HG02588 (cell line): ENCODE results near the gene HOXC11.
A peak's percentile ranks its signal among the peaks of the same experiment; 100 is the strongest.

Experiments used
- ATAC-seq: cut with Tn5 transposase; IDR thresholded peaks from one replicate; pipeline ENCODE4 v1.9.1; 2021; ENCODE audit warnings: mild to moderate bottlenecking, moderate library complexity; ENCODE audit not compliant: unreplicated experiment

The HOXC11 gene

DNA sequence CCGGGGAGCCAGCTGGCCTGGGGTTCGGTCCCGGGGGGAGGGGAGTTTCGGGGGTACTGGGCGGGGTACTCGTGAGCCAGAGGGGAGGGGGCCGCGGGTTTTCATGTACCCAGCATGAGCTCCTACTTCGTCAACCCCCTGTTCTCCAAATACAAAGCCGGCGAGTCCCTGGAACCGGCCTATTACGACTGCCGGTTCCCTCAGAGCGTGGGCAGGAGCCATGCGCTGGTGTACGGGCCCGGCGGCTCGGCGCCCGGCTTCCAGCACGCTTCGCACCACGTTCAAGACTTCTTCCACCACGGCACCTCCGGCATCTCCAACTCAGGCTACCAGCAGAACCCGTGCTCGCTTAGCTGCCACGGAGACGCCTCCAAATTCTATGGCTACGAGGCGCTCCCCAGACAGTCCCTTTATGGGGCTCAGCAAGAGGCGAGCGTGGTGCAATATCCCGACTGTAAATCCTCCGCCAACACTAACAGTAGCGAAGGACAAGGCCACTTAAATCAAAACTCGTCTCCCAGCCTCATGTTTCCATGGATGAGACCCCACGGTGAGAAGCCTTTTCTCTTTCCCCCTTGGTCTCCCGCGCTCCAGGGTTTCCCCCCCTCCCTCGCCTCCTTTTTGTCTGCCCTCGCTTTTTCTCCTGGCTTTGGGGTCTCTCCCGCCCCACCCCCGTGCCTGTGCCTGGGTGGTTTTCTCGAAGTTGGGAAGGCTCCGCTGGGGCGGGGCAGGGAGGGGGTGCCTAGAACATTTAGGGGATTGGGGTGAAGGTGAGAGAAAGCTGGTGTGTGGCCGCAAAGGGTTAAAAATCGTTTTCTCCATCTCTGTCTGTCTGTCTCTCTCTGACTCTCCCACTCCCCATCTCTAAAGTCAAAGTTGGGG is 36.5 kb downstream of the HOXC11 start:
- no peak for ATAC-seq

DNA sequence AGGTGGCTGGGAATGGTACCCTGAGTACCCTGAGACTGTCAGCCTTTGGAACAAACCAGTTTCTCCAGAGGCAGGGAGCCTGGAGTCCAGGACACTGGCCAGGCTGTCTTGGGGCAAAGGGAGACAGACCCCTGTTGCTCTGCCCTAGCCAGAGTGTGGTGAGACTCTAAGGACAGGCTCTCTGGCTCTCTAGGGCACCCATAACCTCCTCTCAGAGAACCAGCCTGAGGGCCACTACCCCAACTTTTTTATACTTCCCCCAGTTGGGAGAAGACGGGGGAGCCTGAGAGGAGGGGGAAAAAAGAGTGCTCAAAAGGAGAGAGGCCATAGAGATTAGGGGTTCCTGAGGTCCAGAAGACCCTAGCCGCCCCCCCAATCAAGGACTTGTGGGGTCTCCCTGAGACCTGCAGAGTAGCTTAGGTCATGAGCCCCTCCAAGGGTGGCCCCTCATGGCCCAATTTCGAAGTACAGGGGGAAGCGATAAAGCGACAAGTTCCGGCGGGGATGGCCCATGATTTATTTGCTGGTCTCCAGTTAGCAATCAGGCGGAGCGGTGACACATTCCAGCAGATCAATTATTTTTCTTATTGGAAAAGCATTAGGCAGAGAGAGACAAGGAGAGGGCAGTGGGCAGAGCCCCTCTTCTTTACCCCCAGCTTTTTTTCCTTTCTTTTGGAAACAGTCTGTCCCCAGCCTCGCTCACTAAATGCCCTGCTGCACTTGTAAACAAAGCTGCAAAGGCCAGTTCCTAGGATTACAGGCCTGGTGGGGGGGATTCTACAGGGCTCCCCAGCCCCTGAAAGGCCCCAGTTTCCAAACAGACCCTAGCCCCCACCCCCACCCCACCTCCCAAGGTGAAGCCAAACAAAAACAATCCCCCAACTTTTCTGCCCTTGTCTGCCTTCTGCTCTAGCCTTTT is 37.4 kb downstream of the HOXC11 start:
- no peak for ATAC-seq

DNA sequence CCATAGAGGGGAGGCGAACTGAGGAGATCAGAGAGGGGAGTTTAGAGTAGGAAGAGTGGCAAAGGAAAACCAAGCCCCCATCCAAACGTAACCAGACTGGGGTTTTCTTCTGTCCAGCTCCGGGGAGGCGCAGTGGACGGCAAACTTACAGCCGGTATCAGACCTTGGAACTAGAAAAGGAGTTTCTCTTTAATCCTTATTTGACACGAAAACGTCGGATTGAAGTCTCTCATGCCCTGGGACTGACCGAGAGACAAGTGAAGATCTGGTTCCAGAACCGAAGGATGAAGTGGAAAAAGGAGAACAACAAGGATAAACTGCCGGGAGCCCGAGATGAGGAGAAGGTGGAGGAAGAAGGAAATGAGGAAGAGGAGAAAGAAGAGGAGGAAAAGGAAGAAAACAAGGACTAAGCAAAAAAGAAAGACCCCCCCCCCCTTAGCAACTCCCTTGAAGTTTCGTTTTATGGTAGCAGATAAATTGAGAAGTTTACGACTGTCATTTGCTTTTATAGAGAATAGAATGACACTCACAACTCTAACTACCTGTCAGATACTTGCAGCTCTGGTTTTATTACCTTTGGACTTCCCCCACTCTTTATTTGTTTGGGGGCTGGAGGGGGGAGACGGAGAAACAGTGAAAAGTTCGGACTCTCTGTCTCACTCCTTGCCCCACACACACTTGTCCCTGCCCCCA is 38.2 kb downstream of the HOXC11 start:
- ATAC-seq: no peak

DNA sequence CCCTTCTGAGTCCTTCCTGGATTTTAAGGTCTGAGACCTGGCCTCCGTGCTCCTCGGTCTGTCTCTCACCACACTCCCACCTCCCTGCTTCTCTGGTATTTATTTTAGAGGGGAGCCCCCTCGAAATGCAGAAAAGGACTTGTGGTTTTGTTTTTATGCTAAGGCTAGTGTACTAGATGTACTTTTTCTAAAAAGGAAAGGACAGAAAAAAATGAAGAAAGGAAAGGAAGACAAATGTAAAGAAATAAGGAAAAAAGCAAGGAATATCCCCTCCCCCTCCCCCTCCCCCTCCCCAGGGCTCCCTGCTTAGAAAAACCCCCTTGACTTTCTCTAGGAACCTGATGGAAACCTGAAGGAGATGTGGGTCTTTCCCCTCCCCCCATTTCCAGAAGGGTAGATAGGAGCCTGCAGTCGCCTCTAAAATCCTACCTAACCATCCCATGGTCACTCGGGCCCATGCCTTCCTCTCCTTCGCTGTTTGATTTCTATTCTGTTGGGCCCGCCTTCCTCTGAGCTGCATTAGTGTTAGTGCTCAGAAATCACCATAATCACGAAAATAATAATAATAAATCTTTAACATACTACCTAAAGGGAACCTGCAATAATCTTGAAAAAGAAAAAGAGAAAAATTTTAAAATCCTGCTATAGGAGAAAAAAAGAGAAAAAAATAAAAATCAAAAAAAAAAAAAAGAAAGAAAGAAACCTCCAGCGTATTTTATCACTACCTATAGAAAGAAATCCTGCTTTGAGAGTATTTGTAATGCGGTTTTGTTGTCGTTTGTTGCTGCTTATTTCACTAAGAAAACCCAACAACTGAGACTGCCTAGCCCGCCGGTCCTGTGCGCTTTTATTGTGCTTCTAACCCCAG is 39.0 kb downstream of the HOXC11 start:
- no peak for ATAC-seq

DNA sequence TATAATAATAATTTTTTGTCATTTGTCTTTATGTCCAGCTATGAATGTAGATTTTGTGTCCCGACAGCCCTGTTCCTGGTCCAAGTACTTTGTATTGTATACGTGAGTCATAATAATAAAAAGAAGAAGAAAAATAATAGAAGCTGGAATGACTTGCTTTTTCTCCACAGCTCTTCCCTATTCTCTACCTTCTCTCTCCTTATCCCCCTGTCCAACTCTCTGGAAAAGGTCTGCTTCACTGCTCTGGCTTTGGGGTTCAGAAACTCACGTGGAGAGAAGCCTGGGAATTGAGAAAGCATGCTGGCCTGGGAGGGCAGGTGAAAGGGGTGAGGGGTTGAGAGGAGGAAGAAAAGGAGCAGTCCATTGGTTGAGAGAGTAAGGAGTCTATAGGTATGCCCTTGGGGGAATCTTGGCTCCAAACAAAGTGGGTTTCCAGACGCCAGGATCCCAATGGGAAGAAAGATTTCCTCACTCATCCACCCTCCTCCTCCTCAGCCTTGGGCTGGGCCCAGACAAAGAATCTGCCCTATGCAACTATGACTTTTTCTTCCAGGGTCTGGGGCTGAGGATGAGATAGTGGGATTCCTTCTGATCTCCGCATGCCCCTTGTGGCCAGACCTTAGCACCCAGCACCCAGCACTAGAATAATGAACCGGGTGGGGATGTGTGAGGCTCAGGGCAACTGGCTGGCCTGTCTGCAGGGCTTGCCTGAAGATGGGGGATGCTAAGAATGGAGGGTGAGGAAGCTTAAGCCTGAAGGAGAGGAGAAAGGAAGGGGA is 39.9 kb downstream of the HOXC11 start:
- ATAC-seq: no peak

DNA sequence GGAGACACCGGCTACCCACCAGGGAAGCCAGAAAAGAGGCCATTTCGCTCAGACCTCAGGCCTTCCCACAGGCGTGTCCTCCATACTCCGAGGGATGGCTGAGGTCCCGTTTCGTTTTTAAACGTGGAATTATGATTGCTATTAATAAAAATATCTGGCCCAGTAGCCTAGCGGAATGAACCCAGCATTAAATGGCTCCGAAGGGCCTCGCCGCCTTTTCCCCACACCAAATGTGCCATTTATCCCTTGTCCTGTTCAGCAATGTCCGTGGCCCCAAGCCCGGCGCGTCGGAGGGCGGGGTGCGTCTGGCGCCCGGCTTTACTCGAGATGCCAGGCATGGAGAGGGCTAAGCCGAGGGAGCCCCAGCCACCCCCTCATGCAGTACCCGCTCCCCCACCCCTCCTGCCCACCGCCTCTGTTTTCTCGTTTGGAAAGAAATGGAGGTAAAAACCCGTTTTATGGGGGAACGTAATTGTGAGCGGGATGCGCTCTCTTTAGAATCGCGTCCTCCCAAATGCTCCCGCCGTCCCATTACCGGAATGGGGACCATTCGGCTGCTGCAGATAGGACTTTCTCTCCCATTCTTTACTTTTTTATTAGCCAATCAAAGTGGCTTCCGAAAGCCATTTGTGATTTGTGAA is 41.6 kb downstream of the HOXC11 start:
- ATAC-seq: no peak

DNA sequence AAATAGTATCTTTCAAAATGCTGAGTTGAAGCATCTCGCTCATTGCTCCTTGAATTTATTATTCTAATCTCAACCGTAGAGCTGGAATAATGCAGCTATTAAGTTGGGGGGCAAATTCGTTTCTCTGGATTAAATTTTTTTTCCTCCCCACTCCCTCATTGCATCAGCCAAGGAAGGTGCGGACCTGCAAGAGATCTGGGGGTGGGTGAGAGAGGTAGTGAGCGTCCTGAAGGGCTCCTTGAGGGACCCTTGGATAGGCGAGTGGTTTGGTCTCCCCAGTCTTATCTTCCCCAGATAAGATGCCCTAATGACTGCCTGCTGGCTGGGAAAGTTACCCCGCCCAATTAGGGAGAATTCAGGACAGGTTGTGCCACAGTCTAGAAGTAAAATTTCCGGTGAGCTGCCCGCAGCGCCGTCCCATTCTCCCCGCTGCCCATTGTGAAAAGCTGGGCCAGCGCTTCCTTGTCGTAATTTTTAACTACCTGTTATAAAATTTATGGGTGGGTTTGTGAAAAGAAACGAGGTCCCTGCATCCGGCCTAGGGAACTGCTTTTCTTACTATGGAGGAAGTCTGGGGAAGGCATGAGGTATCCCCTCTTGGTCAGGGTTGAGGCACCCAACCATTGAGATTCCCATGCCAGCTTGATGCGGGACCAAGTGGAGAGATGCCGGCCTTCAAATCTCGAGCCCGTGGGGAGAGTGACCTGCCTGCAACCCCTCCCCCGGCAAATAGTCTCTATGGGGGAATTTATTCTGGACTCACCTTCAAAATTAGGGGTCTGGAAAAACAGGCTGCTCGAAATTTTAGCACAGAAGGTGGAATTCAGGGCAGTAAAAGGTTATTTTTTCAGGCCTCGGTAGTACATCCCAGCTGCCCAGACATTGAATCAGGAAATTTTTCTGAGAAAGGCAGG is 42.3 kb downstream of the HOXC11 start:
- ATAC-seq: no peak

DNA sequence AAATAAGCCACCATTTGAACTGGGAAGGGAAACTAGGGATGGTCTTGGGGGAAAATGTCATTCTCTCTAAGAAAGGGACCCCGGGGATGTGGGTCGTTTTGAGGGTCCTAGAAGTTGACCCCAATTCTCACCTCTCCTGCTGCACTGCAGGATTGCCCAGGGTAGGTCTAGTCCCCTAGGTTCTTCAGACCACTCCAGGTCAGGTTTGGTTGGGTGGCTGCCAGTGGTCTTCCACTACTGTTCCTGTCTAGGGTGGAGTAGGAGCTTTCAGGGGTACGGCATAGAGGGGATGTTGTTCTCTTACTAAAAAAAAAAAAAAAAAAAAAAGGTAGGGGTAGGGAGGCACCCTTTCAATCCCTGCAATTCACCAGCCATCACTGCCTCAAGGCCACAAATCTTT is 43.1 kb downstream of the HOXC11 start:
- ATAC-seq: no peak

DNA sequence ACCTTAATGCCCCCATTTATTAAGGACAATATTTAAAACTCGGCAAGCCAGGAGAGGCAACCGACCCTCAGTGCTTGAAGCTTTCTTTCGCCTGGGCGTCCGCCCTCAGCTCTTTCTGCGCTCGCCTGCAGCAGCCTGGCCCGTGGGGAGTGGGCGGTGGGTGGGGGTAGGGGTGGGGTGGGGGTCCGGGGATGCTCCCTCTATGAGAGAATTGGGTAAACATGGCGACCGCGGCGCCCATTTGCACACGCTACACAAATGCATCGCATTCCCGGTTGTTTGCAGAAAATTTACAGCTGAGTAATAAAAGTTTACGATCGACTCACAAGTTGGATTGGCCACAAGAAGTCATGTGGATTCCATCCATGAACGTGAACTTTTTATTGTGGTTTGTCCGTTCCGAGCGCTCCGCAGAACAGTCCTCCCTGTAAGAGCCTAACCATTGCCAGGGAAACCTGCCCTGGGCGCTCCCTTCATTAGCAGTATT is 43.6 kb downstream of the HOXC11 start:
- no peak for ATAC-seq

DNA sequence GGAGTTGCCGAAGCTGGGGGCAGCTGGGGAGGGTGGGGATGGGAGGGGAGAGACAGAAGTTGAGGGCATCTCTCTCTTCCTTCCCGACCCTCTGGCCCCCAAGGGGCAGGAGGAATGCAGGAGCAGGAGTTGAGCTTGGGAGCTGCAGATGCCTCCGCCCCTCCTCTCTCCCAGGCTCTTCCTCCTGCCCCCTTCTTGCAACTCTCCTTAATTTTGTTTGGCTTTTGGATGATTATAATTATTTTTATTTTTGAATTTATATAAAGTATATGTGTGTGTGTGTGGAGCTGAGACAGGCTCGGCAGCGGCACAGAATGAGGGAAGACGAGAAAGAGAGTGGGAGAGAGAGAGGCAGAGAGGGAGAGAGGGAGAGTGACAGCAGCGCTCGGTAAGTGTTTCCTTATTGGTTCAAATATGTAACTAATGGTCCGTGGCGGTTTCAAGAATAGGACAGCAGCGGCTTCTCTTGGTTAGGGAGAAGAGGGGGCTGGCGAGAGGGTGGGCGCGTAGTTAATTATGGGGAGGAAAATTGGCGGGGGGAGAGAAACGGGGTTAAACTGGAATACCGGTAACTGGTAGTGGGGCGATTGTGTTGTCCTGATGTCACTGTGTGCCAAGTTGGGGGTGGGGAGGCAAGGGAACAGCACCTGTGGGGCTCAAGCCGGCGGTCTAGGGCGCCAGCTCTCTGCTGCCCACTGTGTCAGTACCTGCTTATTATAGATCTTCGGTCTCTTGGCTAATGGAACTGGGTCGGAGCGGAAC is 44.3 kb downstream of the HOXC11 start:
- peak; percentile 36 for ATAC-seq

DNA sequence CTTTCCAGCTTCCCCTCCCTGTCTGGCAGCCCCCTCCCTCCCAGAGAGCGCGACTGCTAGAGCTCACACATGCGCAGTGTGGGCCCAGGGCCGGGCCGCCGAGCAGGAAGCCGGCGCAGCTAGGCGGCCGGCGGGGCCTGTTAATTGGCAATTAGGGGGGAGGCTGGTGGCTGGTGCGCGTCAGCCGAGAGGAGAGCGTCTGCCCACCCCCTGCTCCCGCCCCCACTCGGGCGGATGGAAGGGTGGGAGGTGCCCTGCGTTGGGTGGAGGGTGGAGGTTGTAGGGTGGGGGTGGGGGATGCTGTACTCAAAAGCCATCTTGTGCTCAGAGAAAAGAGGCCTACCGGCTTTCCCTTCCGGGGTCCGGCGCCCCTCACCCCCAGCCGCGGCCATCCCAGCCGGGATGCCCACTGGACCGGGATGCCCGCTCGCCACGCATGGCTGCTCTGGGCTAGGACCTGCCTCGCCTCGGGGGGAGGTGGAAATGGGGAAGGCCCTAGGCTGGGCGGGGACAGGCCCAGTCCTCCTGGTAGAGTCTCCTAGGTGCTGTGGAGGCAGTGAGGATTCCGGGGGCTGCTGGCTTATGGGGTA is 45.0 kb downstream of the HOXC11 start:
- ATAC-seq: peak; percentile 72

DNA sequence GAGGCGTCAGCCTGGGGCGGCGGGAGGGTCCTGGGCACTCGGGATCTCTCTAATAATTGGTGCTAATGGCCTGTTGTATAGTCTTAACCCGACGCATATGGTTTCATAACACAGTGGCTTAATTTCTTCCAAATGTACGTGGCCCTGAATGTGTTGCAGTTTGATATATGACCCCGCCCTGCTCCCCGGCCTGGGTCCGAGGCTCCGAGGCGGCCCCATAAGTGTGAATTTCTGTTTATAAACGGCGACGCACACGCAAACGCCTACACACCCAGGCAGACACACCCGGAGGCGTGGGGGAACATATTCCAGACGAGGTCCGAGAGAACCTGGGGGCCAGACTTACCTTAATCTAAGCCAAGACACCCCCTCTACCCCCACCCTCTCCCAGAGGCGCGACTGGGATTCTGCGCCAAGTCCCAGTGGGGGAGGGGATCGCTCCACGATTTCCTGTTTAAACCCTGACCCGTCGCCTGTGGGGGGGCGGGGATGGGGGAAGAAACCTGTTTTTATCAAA is 45.6 kb downstream of the HOXC11 start:
- no peak for ATAC-seq

DNA sequence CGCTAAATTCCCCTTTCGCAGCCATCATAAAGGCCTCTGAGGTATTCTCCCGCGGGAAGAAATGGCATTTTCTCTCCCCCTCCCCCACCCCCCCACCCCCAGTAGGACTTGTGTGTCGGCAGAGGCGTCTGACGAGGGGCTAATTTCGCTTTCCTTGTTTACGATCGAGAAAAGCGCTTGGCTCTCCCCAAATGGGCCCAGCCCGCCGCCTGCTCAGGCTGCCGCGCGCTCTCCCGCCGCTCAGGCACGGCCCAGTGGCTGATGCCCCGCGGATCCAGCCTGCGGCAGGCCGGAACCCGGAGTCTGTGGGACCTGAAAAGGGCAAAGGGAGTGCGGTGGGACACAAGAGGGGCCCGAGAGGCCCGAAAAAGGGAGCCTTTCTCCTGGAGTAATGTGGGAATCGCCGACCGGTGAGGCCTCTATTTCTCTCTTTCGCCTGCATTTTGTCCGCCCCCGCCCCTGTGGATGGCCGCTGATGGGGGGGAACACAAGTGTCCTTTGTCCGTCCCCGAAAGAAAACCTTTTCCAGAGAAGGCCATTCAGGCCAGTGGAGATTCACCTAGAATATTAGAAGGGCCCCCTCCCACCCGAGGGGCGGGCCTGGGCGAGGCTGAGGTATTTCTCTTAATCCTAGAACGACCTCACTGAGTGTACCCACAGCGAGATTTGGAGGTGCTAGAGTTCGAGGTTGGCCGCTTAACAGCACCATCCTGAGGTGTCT is 46.3 kb downstream of the HOXC11 start:
- no peak for ATAC-seq

DNA sequence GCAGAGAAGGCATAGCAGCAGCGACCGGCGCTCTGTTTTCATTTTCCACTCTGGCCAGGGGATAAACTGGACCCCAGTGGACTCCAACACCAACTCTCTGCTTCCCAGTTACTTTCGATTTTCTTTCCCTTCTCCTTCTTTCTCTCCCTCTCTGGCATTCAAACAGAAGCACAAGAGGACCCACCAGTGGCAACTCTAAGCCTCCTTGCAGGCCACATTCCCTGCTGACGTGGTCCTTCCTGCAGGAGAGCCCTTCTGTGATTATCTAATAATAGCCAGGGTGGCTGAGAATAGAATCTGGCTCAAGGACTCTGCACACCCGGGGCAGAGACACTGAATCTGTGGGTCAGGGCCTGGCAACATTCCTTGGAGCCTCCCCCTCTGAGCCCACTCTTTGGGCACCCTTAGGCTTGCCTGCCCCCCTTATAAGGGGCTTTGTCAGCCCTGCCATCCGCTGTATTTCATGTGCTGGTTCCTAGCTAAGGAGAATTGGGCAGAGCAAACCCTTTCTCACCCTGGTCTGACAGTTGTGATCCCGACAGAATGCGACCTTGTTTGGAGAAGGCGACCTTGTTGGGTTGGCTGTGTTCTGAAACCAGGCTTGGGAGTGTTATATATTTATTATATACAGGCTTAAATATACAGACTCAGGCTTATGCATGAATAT is 47.1 kb downstream of the HOXC11 start:
- ATAC-seq: no peak
